HG02759 (cell line): ENCODE measurements around the gene CD96.
"Not testable (repeated sequence)": the region's sequence is repeated elsewhere in the genome, so short reads cannot be mapped to it uniquely, and the experiment has no call there.

Source experiments
- ATAC-seq: cut with Tn5 transposase; IDR thresholded peaks from one replicate; pipeline ENCODE4 v1.9.1; 2021; ENCODE audit warnings: mild to moderate bottlenecking, moderate library complexity; ENCODE audit not compliant: unreplicated experiment

The CD96 gene

DNA sequence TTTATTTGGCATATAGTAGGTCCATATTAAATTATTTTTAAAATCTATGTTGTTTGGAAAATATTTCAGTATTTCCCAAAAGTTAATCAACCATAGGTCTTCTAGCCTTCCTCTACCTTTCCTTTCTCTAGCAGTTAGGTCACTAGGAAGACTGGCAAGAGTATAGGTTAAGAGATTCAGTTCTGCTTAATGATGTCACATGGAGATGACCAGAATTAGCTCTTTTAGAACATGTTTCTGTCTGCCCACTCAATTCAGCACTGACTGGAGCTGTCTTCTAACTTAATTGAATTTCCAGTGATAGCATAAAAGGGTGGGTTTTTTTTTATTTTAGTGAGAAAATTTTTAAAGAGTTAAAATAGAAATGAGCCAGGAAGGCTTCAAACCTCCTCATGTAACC lies 76.9 kb downstream of the CD96 start:
- peak; percentile 25 for ATAC-seq

DNA sequence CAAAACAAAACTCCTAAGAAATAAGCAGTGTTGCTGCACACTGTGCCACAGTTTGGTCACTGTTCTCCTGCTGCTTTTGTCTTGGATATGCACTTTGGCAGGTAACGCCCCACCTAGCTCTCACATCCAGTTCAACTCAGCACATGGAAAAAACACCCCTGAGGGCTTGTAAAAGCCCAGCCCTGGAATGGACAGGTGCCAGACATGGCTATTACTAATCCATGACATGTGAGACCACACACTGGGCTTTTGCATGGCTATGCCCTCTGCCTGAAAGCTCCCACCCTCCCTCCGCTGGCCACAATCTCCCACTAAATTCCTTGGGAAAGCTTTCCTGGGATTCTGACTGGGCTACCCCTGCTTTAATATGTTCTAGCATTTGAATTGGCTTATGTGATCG lies 77.8 kb downstream of the CD96 start:
- no peak for ATAC-seq

DNA sequence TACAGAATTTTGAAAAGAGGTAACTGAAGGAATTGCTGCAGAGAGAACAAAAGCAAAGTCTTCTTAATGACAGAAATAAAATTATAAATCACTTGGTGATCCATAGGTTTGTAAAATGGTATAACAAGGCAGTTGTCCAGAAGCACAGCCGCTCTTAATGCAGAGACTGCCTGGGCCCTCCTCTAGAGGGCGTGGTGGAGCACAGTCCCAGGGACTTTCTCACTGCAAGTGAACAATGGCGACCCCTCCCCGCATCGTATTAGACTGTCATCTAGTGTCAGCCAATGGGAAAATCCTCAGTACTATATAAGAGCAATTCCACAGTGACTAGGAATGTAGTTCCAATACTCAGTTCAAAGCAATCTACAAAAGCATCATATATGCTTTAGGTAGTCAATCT lies 79.5 kb downstream of the CD96 start:
- no peak for ATAC-seq

DNA sequence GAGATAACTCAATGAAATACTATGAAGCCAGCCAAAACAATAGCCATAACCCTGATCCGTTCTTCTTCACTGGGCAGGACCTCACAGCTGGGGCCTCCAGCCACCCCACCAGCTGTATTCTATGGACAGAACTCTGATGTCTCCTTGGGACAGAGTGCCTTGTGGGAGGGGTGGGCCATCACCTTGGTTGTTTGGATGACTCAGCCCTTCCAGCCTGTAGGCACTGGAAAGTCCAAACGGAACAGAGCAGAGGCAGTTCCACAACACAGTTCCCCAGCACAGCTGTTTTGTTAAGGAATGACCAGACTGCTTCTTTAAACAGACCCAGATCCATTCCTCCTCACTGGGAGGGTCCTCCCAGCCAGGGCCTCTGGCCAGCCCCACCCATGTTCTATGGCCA lies 85.1 kb downstream of the CD96 start:
- no peak for ATAC-seq

DNA sequence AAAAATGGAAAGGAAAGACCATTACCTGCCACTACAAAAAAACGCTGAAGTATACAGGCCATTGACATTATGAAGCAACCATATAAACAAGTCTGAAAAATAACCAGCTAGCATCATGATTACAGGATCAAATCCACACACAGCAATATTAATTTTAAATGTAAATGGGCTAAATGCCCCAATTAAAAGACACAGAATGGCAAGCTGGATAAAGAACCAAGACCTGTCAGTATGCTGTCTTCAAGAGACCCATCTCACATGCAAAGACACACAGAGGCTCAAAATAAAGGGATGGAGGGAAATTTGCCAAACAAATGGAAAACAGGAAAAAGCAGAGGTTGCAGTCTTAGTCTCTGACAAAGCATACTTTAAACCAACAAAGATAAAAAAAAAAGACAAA lies 87.0 kb downstream of the CD96 start:
- not testable (repeated sequence) for ATAC-seq

DNA sequence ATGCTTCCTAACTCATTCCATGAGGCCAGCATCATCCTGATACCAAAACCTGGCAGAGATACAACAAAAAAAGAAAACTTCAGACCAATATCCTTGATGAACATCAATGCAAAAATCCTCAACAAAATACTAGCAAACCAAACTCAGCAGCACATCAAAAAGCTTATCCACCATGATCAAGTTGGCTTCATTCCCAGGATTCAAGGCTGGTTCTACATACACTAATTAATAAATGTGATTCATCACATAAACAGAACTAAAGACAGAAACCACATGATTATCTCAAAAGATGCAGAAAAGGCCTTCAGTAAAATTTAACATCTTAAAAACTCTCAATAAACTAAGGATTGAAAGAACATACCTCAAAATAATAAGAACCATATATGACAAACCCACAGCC lies 88.6 kb downstream of the CD96 start:
- ATAC-seq, result not testable (repeated sequence)

DNA sequence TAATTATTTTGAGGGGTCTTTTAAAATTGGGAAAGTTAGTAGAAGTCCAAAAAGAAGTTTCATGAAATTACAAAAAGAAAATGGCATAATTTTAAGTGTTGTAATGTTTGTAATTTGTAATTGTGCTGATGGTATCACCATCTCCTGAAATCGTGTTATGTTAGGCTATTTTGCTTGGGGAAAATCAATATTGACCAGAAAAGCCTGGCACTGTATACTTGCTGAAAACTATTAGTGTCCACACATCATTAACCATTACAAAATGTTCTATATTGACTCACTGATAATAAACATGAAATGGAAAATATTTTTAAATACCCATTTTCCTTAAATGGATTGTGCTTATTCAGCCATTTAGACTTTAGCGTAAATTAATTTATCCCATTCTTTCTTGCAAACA lies 93.4 kb downstream of the CD96 start:
- ATAC-seq, result no peak

DNA sequence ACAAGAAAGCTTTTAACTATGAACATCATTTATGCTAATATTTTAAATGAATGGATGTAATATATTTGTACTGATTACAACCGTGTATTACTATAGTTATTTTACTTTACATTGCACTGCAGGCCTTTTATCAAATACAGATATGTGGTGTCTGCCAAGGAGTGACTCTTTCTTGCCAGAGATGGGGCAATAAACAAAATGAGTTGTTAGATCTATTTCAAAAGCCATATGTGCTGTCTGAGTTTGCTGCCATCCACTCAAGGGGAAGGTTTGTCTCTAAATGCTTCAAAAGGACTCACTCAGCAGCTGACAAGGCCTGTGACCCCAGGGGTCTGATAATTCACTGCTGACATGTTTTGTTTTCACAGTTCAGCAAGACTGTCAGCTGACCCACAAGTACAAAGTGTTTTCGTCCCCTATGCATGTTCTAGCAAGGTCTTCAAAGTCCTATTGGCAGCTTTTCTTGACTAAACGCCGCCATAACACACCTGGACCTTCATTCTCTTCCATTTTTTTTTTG lies 94.4 kb downstream of the CD96 start:
- ATAC-seq, result no peak

DNA sequence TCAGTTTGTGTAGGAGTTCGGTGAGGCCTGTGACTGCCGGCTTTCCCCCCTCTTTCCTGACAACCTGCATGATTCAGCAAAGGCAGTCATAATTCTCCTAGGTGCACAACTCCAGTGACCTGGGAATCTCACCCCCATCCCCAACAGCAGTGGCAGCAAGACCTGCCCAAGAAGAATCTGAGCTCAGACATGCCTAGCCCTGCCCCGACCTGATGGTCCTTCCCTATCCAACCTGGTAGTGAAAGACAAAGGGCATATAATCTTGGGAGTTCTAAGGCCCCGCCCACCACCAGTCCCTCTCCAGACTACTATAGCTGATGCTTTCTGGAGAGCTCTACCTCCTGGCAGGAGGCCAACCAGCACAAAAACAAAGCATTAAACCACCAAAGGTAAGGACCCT lies 97.3 kb downstream of the CD96 start:
- ATAC-seq, result no peak

DNA sequence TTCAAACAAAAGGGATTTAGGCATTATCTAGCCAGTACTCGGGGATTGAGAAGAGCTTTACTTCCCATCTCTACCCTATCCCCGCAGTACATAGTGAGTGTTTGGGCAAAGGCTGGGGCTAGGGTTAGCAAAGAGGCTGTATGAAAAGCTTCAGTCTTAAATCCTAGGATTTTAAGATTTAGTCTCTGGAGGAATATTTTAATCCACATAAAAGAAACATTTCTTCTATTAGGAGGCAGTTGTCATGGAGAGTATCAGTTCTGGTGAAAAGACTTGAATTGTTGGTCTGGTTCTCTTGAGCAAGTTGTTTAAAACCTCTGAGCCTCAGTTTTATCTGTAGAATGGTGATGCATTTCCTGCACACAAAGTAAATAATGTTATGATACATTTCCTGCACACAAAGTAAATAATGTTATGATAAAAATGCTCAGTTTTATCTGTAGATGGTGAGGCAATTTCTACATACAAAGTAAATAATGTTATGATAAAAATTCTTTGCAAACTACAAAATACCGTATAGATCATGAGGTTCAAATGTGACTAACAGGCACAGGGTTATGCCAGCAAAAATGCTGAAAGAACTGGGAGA lies 107.1 kb downstream of the CD96 start:
- no peak for ATAC-seq

DNA sequence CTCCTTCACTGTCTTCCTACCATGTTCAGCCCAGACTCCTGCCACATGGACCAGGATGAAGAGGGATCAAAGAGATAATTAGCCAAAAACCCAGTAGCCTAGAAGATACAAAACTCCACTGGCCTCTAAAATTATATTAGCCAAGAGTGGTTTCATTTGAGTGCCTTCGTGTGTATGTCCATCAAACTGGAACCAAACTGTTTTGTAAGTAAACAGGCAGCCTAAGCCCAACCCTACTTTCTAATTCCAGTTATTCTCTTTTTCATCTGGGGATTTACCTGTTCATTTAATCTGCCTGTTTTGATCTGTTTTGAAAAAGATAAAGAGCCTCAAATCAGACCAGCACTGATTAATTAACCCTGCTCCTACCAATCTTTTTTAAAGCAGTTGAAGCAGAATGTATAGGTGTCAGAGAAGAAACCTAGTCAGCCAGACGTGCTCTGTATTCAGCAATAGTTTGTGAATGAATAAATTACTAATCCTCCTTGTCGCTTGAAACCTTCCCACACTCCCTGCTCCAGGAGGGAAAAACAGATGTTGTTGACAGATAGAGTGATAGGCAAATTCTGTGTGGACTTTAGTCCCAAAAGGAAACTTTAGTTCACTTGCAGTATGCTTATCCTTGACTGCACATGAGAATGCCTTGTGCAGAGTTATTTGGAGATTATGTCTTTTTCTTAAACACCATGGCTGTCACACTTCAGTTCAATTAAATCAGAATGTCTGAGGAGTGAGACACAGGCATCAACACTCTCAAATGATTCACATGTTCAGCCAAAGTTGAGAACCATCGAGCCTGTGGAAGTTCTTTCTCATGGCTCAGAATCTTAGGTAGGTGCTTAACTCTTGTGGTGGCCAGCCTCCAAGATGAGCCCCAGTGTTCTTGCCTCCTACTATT lies 108.6 kb downstream of the CD96 start:
- ATAC-seq, result no peak

DNA sequence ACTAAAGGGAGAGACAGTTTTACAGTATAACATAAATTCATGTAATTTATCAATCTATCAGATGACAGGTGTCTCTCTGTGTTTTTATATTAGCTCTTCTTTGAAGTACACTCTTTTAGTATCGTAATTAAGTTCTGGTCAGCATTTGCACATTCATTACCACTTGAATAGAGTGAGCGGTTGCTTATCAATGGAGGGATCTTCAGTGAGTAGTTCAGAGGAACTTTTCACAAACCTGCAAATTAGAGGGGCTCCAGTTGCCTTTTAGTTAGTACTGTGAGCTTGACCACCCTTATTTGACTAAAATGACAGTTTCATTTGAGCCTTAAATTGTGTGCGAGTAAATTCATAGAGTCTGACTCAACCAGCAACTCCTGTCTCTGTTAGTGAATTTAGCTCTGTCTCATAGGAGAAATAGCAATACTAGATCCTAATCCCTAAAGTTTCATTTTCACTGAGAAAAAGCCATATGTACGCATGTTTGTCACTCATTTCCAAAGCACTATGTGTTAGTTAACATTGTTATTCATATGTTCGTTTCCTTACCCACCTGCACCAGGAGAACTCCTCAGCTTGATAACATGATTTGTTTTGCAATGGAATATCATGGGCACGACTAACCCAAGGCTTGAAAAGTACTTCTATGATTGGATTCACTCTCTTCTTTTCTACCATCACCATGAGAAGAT lies 110.6 kb downstream of the CD96 start:
- ATAC-seq, result peak; percentile 66

DNA sequence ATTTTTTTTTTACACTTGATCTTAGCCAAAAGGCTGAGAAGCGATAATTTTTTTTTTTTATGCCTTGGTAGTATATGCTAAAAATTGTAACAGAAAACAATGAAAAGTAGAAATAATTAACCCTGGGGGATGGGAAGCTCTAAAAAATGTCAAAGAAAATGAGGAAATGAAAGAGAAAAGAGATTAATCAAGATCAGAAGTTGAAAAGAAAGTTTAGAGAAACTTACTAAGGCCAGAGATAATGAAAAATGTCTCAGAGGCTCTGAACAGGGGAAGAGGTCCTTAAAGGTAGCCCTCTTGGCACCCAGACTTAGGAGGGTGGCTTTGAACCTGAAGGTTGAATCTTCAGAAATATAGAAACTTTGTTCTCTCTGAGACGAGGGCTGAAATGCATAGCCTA lies 111.8 kb downstream of the CD96 start:
- no peak for ATAC-seq

DNA sequence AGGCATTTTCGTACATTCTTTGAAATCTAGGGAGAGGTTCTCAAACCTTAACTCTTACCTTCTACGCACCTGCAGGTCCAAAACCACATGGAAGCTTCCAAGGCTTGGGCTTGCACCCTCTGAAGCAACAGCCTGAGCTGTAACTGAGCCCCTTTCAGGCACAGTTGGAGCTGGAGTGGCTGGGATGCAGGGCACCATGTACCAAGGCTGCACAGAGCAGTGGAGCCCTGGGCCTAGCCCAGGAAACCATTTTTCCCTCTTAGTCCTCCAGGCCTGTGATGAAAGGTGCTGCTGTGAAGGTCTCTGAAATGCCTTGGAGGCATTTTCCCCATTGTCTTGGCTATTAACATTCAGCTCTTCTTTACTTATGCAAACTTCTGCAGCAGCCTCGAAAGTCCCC lies 120.0 kb downstream of the CD96 start:
- no peak for ATAC-seq

DNA sequence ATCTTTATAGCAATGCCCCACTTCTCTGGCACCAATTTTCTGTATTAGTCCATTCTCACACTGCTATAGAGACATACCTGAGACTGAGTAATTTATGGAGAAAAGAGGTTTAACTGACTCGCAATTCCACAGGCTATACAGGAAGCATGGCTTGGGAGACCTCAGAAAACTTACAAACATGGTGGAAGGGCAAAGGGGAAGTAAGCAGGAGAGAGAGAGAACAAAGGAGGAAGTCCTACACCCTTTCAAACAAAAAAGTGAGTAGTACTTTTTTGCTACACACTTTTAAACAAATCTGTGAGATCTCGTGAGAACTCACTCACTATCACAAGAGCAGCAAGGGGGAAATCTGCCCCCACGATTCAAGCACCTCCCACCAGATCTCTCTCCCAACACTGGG lies 120.9 kb downstream of the CD96 start:
- ATAC-seq, result no peak

DNA sequence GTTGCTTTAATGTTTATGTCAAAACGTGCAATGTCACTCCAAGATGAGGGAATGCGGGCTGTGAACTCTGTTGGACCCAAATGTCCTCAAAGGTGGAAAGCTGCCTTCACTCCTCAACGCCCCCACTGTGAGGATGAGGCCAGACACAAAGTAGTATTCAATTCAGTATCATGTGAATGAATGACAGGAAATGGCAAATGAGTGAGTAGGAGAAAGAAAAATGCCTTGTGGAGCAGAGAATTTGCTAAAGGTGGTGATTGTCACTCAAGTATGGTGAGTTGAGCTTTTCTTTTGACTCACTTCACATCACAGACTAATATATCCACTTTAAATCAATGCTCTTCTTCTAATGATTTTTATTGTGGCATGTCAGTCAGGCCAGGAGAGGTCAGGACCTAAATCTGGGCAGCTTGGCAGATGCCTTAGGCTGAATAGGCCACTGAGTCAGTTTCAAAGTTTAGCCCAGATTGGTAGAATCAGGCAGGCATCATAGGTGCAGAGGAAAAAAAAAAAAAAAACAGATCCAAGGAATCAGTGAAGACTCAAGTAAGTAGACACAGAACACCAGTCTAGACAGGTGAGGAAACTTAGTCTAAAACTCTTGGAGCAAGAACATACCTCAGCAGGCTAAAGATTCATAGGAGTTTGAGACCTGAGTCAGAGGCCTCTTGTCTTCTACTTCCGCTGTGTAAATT lies 124.2 kb downstream of the CD96 start:
- no peak for ATAC-seq

DNA sequence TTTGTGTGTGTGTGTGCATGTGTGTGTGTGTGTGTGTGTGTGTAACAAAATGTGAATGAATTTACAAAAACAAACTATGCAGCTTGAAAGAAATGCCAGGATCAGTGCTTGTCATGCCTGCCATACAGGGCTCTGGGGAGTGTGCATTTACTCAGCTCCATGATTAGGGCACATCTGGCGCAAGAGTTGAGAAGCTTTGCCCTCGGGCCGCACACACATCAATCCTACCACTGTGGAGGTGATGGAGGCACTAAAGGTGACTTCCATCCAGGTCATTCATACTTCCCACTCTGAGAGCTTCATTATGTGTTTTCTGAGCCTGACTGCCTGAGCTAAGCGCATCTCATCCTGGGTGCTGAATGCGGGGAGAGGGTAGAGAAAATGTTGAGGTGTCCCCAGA lies 125.2 kb downstream of the CD96 start:
- no peak for ATAC-seq

DNA sequence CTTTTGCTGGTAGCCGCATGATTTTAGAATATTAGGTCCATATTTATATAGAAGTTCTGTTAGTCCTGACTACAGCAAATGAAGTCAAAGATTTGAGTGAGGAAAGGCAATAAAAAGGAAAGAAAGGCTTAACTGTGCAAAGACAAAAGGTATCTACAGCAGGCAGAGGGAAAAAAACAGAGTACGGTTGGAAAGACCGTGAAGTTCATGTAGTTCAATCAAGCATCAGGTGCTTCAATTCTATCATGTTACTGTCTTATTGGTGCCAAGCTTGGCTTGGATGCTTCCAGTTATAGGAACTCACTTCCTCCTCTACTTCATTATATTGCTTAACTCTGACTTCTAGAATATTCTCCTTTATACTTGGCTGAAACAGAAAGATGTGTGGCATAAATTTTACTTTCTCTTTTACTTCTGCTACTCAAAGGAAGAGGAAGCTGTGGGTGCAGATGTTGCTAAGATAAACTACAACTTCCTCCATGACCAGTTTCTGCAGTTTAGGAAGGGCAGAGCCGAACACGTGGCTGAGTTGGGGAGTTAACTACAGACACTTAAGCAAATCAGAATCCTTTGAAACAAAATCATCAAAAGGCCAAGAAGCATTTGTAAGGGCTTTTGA lies 125.7 kb downstream of the CD96 start:
- ATAC-seq, result peak; percentile 97

DNA sequence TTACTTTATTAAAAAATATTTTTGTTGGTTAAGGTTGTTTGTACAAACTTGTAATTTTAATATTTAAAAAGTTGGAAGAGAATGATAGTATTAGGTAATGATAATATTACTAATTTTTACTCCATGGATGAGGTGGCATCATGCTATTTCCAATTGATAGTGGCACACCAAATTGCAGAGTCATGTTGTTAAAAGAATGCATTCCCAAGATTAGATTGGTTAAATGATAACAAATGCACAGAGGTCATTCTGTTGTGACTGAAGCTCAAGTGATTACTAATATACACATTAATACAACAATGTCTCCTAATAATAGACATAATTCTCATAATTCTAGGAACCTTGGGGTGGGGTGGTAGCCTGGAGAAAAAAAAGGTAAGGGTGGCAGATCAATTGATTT lies 126.3 kb downstream of the CD96 start:
- ATAC-seq, result no peak

DNA sequence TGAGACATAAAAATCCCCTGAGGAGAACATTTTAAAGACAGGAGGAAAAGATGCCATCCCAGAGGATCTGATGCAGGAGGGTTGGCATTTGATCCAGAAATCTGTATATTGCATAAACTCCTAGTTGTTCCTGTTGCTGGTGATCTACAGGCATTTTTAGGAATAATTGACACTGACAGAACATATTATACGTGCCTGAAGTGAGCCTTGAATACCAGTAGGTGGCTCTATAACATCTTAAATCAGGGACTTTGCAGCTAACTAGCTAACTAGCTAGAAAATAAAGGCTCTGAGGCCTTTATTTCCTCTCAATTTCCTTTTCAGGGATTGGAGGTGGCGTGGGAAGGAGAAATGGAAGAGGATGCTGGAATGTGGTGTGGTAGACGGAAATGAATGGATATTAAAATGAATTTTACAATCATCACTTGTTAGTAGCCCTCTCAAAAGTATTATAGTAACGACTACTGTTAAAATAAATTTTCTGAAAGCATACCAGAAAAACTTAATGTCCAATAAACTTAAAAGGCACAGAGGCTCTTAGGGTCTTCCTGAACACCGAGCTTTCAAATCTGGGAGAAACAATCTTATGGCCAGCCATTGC lies 127.0 kb downstream of the CD96 start:
- ATAC-seq, result no peak
